HS-5 (cell line): ENCODE data around the gene PDLIM5.
A peak's percentile ranks its signal among the peaks of the same experiment; 100 is the strongest.
"Not testable (repeated sequence)": the region's sequence is repeated elsewhere in the genome, so short reads cannot be mapped to it uniquely, and the experiment has no call there.

ENCODE experiments used
- DNase-seq: peaks from one replicate; pipeline ENCODE4 v3.0.0-alpha.2; 2012; ENCODE audit warnings: low read depth

PDLIM5 gene

DNA sequence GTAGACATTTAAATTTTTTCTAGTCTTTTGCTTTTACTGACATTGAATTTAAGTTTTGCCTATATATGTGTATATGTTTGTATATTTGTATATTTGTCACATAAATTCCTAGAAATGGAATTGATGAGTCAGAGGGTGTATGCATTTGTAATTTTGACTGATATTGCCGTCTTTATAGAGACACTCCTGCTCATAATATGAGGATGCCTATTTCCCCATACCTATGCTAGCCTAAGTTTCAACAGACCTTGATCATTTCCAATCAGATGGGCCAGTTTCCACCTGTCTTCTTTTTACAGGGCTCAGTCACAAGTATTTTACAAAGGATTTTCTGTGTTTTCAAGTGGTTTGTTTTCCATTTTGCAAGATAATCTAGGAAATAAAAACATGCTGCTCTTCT is 10.8 kb downstream of the PDLIM5 start:
- no peak for DNase-seq

DNA sequence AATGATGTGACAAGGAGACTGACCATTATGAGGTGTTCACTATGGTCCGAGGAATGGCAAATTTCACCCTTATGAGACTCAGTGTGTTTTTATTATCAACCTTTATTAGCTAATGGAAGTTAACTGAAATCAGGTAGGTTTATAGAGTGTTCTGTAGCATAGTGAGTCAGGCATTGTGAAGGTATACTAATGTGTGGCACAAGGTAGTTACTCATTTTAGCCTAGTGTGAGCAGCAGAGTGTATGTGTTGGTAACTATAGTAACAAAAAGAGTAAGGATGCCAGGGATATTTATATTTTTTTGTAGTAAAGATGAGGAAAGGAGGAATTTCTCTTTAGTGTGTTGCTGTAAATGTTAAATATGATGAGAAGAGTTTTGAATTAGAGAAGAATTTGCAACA is 12.0 kb downstream of the PDLIM5 start:
- no peak for DNase-seq

GRCh38 chr4:94466371-94466770 is 14.6 kb downstream of the PDLIM5 start:
- DNase-seq = no peak

DNA sequence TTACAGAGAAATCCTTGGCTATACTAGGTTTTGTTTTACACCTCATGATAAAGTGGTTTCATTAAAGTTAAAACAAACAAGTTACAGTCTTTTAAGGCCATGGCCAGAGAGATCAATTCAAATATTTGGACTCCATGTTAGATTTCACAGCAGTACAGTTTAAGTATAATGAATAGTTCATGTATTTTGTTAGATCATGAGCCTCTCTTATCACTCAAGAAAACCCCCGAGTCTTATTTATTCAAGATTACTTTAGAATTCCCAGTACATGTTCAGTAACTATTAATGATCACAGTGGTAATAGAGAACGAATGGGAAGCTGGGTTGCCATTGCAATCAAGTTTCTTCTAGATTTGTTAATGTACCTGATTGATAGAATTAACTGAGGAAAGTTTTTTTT is 15.2 kb downstream of the PDLIM5 start:
- no peak for DNase-seq

DNA sequence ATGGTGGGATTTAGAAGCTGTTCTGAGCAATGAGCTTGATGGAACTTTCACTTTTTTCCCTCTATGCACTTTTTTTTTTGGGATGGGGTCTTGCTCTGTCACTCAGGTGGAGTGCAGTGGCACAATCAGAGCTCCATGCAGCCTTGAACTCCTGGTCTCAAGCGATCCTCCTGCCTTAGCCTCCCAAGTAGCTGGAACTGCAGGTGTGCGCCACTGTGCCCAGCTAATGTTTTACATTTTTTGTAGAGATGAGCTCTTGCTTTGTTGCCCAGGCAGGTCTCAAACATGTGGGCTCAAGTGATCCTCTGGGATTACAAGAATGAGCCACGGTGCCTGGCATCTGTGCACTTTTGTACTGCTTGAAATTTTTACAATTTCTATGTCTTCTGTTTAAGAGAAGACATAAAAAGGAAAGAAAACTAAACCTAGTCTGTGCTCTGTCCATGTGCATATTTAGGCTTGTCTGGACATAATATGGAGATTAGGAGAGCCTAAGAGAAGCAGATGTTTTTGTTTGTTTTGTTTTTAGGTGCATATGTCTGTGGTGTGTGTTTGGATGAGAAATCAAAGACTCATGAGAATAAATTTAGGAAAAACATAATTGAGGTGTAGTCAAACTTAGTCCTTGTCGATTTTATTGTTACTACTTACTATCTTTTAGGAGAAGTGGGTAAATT is 16.5 kb downstream of the PDLIM5 start:
- no peak for DNase-seq

DNA sequence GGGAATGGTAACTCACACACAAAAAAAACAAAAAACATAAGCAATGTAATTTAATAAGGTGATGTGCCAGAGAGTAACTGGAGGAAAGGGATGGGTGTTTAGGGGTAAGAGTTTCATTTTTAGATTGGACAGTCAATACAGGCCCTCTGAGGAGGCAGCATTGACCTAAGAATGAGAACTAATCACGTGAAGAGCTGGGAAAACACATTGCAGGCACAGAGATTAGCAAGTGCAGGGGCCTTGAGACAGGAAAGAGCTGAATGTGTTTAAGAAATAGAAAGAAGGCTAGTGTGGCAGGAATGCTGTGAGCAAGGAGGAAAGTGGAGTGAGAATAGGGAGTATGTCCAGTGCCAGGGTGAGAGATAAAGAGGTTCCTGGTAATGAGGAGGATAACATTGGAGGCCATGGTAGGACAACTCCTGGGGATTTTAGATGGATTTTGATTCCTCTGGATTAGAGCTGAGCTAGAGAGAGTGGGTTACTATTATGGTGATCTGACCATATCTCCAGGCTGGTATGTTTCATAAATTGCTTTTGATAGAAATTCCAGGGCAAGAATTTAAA is 17.6 kb downstream of the PDLIM5 start:
- DNase-seq = no peak

DNA sequence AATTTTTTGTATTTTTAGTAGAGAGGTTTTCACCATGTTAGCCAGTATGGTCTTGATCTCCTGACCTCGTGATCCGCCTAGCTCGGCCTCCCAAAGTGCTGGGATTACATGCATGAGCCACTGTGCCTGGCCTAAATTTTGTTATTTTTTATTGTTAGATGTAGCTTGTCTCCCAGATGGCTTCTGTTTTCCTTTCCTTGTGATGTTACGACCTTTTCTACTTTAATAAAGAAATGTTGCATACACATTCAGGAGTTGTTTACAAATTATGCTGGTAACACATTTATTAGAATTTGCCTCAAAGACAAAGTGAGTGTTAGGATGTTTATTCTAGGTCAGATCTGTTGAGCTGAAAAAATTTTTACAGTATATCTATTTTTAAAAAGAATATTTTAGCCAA is 18.4 kb downstream of the PDLIM5 start:
- DNase-seq = no peak

GRCh38 chr4:94470782-94471181 is 19.0 kb downstream of the PDLIM5 start:
- not testable (repeated sequence) for DNase-seq

- DNase-seq = no peak
These were observed 20.5 kb downstream of the PDLIM5 start for GRCh38 chr4:94472056-94472826.

DNA sequence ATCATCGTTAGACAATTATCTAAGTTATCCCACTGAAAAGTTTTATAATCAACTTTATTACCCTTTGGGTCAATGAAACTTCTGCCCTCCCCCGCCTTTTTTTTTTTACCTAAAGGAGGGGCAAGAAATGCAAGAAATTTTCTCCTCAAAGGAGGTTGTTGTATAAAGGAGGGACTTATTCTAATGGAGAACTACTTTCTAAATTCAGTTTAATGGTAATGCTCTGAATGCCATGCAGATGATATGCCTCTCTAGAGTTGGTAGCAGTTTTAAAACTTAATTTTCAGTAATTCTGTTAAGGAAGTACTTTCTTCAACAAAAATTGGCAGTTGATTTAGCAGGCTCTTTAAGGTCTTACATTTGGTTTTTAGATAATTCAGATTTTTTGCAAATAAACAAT is 23.3 kb downstream of the PDLIM5 start:
- DNase-seq = no peak

DNA sequence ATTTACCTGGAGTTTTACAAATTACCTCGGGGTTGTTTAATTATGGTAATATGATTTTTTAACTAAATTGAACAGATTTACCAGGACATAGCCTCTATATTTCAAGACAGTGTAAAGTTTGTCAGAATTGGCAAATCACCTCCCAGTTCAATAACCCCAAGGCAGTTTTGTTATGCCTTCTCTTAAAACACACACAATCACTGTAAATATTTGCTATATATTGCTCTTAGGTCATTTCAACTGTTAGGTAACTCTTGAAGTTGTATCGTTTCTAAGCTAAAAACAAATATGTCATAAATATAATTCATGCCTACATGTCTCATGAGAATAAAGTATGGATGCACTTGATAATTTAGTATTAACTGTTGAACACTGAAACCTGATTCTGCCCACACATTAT is 24.1 kb downstream of the PDLIM5 start:
- no peak for DNase-seq

DNA sequence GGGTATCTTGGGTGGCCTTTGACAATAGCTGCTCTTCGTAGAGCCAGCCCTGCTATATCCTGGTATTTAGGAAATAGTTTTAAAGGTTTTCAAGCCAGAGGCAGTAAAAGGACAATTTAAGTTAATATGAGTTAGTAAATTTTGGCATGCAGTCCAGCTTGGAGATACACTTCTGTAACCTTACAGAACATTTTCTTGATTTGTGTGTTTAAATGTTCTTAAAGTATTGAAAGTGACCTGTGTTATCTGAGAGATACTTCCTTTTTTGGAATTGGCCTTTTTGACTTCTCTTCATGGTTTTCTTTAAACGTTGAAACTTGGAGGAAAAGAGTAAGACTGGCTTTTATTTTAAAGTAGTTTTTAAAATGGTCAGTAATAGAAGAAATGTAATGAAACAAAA is 25.5 kb downstream of the PDLIM5 start:
- DNase-seq = no peak

- DNase-seq = not testable (repeated sequence)
These were observed 27.1 kb downstream of the PDLIM5 start for GRCh38 chr4:94478805-94479204.

DNA sequence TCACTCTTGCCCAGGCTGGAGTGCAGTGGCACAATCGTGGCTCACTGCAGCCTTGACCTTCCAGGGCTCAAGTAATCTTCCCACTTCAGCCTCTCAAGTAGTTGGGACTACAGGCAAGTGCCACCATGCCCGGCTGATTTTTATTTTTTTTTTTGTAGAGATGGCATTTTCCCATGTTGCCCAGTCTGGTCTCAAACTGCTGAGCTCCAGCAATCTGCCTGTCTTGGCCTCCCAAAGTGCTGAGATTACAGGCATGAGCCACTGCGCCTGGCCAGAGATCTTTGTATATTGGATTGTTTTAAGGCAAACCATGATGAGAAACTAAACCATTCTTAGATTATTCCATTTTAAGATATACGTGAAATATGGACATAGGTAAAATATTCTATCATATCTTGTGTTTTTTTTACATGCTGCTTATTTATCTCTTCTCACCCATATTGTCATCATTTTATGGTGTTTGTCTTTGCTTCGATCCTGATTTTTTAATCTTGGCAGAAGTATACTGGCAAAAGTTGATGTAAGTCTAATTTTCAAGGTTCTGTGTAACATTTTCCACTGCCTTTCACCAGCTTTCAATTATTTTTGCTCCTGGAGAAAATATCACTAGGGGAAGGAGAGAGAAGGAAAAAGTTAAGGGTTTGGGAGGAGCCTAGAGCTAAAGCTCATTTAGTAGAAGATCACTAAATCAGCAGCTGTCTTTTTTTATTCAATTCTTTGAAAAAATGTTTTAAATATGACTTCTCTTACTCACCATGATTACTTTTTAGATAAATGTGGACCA is 27.8 kb downstream of the PDLIM5 start:
- no peak for DNase-seq

GRCh38 chr4:94480362-94480951 is 28.7 kb downstream of the PDLIM5 start:
- DNase-seq = no peak

DNA sequence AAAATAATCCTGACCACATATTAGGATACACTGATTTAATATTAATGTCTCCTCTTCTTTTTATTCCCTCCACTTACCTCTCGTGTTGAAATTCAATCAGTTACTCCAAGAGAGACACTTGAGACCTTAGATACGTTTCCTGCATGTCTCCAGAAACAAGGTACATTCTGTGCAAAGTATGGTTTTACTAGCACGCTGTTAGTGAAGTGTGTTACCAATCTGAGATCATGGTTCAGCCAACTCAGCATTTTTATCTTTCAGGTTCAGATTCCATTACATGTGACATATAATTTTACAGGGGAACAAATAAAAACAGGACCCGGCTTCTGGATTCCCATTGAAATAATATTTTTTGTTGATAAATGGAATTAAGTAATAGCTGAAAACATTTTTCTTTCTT is 32.2 kb downstream of the PDLIM5 start:
- no peak for DNase-seq

DNA sequence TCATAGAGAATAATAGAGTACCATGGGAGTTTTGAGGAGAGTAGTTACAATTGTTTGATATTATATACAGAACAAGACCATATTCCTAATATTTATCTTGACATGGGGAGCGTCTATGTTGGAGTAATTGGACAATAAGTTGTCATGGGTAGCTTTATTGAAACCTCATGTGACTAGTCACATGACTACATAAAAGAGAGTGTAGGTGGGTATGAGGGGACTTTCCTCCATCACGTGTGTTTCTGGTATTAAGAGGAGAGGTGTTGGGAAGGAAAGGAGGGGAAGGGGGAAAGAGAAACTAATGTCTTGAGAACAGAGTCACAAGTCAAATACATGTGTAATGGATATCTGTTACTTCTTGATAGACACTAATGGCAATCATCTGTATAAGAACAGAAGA is 33.1 kb downstream of the PDLIM5 start:
- DNase-seq = no peak

GRCh38 chr4:94486372-94486801 is 34.6 kb downstream of the PDLIM5 start:
- DNase-seq = no peak

DNA sequence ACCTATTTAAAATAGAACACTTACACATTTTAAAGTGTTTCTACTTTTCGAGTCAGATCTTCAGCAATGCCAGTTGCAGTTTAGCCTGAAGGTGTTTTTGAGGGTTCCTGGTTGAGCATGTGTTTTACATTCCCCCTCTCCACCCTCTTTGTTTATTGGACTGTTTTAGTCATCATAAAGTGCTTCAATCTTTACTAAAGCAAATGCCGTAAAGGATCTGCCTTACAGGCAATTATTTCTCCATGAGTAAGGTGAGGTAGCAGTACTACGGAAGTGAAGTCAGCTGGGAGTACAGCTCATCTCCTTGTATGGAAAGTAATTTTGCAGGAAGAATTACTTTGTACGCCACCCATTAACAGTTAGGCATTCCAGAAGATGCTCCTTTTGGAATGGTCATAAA is 36.9 kb downstream of the PDLIM5 start:
- peak; percentile 40 for DNase-seq

- no peak for DNase-seq
These were observed 37.4 kb downstream of the PDLIM5 start for GRCh38 chr4:94489098-94489497.

GRCh38 chr4:94490437-94490836 is 38.7 kb downstream of the PDLIM5 start:
- no peak for DNase-seq

DNA sequence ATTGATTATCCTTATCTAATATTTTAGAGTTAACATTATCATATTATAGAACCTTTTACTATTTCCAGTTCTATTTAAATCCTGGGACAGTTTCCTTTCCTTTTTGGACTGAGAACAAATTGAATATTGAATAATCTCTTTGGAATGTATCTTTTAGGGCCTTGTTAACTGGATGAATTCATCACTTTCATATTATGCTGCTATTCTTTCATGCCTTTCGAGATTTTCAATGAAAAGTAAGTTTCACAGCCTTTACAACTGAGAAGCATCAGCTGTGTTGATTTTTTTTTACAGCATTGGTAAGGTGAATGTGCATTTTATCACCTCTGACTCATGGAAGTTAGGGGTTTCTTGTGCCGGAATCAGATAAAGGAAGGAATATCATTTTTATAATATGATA is 39.6 kb downstream of the PDLIM5 start:
- DNase-seq = peak; percentile 29
